RWPE2 (cell line): Measurements from ENCODE around the gene DSG2.

Experiments
- ATAC-seq: fragments of 200-7000 bp; cut with Tn5 transposase; 3 replicates; pipeline ENCODE4 v1.9.1; 2021; ENCODE audit warnings: low read depth
- DNase-seq: peaks from one replicate; pipeline ENCODE4 v3.0.0-alpha.2; 2020; ENCODE audit warnings: low spot score
- H3K27ac ChIP-seq: fragments of 450-650 bp; 2 replicates; pipeline ENCODE4 v1.5.1; 2017; ENCODE audit warnings: mild to moderate bottlenecking; ENCODE audit not compliant: poor library complexity, severe bottlenecking
- H3K27me3 ChIP-seq: fragments of 250-450 bp; sonication (Bioruptor Pico); 2 replicates; pipeline ENCODE4 v1.5.1; 2021; ENCODE audit warnings: mild to moderate bottlenecking, moderate library complexity; ENCODE audit not compliant: insufficient read depth, poor library complexity, severe bottlenecking
- H3K36me3 ChIP-seq: fragments of 250-450 bp; sonication (Bioruptor Pico); 2 replicates; pipeline ENCODE4 v1.5.1; 2020; ENCODE audit warnings: low read depth, mild to moderate bottlenecking, moderate library complexity
- H3K4me1 ChIP-seq: fragments of 250-450 bp; sonication (Bioruptor Pico); 2 replicates; pipeline ENCODE4 v1.5.1; 2021; ENCODE audit warnings: mild to moderate bottlenecking, moderate library complexity; ENCODE audit not compliant: insufficient read depth, poor library complexity, severe bottlenecking
- H3K4me3 ChIP-seq: fragments of 250-450 bp; sonication (Bioruptor Pico); 2 replicates; pipeline ENCODE4 v1.5.1; 2021; ENCODE audit warnings: mild to moderate bottlenecking, moderate library complexity; ENCODE audit not compliant: severe bottlenecking
- H3K9me3 ChIP-seq: fragments of 250-450 bp; sonication (Bioruptor Pico); 2 replicates; pipeline ENCODE4 v1.5.1; 2021; ENCODE audit warnings: mild to moderate bottlenecking, moderate library complexity; ENCODE audit not compliant: severe bottlenecking
- CTCF ChIP-seq: fragments of 450-650 bp; IDR thresholded peaks from one replicate; pipeline ENCODE4 v1.5.1; 2017; ENCODE audit warnings: mild to moderate bottlenecking, moderate library complexity; ENCODE audit not compliant: poor library complexity, severe bottlenecking

The DSG2 gene

GRCh38 chr18:31497836-31498573, at the start of gene DSG2:
Gene DSG2 (plus strand): TSS chr18:31498177. CDS start chr18:31498252, 75 bp downstream.
- Histone ChIP-seq H3K27me3 (no peaks in the 10 kb centered on the region), H3K9me3 (no peaks in the 10 kb centered on the region), H3K27ac (peak within 1 kb of the TSS; percentile 79), H3K4me1 (peaks cover 12% of the 10 kb centered on the region), H3K4me3 (peak within 1 kb of the TSS; percentile 82), H3K36me3 (peaks cover 16% of the 10 kb centered on the region)
- DNase-seq (peak; percentile 86), ATAC-seq (peak; percentile 95)
- no peak for TF ChIP-seq CTCF

GRCh38 chr18:31450409-31450808, 47.6 kb upstream of the DSG2 start:
- peak; percentile 26; the same call in 2 of the 3 replicates for ATAC-seq

GRCh38 chr18:31451625-31452024, 46.4 kb upstream of the DSG2 start:
- peak overlapping the region; percentile 99 for H3K27ac ChIP-seq
- TF ChIP-seq CTCF: no peak
- H3K36me3 ChIP-seq: peaks cover 20% of the 10 kb centered on the region
- H3K9me3 ChIP-seq: no peaks in the 10 kb centered on the region
- no peaks in the 10 kb centered on the region for H3K27me3 ChIP-seq
- no peak for DNase-seq
- peaks cover 68% of the 10 kb centered on the region for H3K4me1 ChIP-seq
- ATAC-seq: no peak
- H3K4me3 ChIP-seq: no peak overlapping the region

More at GRCh38 chr18:31450409-31450808, 47.6 kb upstream of the DSG2 start:
- H3K27me3 ChIP-seq: no peaks in the 10 kb centered on the region
- H3K36me3 ChIP-seq: peaks cover 15% of the 10 kb centered on the region; the same call in 1 of the 2 replicates
- H3K4me1 ChIP-seq: peaks cover 67% of the 10 kb centered on the region
- H3K27ac ChIP-seq: peak overlapping the region; percentile 99
- H3K4me3 ChIP-seq: no peak overlapping the region
- no peak for TF ChIP-seq CTCF
- no peaks in the 10 kb centered on the region for H3K9me3 ChIP-seq
- no peak for DNase-seq

GRCh38 chr18:31454066-31454708, 43.8 kb upstream of the DSG2 start:
- ATAC-seq (peak; percentile 93), DNase-seq (peak; percentile 81)
- Histone ChIP-seq H3K27ac (peak overlapping the region; percentile 99), H3K4me3 (no peak overlapping the region), H3K36me3 (peaks cover 42% of the 10 kb centered on the region), H3K4me1 (peaks cover 59% of the 10 kb centered on the region), H3K9me3 (no peaks in the 10 kb centered on the region), H3K27me3 (no peaks in the 10 kb centered on the region)
- TF ChIP-seq CTCF: no peak
